DMS79 treated with DMSO at 0.1 percent for 48 hours (cell line): ENCODE data around the gene ZBTB47.

Experiments used
- DNase-seq: peaks from one replicate; lab custom pipeline; 2025; lab: John Stamatoyannopoulos, UW

ZBTB47 gene

DNA sequence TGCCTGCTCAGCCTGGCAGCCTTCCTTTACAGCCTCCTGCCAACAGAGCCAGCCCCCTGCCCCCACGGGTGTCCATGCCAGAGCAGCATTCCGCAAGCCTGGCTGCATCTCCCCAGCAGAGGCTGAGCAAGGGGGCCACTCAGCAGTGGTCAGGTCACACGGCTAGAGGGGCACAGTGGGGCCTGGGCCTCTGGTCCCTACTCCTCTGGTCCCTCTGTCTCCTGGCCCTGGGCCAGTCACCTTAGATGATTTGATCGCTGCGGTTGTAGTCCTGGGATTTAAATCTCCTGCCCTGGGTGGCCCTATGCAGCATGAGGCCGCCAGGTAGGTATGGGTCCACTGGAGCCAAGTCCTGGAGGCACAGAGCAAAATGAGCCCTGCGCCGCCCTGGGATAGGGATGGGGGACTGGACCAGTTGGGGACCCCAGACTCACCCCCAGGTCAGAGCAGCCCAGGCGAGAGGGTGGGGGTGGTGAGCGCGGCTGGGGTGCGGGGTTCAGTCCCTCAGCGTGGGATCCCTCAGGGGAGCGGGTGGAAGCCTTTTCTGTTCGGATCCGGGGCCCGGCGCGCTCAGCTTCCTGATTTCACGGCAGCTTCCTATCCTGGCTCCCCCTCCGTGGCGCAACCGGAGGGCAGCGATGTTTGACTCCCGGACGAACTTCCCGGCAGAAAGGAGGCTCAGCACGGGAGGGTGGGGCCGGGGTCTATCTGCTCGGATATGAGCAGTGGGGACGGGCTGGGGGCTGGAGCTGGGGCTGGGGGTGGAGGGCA is at the start of gene ZBTB47:
ZBTB47 (plus strand) TSS at position 138 of the 771 bp plus-strand sequence. CDS start 4,659 bp downstream, outside the sequence.
- DNase-seq, result no peak

DNA sequence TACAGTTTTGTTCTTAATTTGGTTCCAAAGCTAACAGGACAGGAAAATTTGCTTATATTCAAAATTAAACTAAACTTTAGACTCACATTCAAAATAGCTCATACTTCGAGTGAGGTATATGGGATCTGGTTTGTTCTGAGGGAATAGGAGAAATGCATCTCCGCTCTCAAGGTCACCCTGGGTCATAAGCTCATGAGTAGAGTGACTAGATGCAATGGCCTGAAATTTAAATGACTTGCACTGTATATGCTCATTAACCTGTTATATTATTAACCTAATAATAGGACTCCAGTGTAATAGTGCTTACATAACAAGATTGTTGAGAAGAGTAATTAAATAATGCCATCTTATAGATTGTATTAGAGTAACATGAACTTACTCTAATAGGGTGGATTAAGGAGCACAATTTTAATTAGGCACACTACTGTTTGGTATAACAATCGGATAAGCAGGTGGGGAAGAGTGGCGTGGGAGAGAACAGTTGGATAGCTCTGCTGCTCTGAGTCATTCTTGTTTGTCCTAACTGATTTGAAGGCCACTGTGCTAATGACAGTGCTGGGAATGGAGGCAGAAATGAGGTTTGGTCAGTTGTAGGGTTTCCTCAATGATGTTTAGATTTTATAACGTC is 47.8 kb upstream of the ZBTB47 start:
- DNase-seq, result no peak

DNA sequence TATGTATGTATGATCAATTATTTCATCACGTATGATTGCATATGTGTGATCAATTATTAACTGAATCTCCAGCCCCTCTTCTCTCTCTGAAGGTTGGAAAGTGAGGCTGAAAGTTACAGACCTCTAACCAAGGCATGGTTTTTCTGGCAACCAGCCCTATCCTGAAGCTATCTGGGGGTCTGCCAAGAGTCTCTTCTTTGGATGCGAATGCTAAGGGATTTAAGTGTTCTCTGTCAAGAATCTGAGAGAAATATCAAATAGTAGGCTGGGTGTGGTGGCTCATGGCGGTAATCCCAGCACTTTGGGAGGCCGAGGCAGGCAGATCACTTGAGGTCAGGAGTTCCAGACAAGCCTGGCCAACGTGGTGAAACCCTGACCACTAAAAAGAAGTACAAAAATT is 44.9 kb upstream of the ZBTB47 start:
- no peak for DNase-seq

DNA sequence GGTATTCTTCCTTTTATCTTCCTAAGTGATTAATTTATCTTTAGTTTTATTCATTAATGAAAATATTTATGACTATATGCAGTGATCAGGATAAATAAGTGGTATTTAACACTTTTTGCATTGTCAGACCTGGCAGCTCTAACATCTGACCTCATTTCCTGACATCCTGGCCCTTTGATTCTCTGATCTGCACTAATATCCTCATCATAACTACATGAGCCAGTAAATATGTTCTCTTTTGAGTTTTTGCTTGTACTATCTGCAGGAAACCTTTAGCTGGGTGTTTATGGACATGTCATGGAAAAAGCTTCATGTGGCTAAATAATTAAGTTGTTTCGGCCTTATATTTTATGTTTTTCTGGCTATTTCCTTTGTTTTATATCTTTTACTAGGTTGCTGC is 42.5 kb upstream of the ZBTB47 start:
- no peak for DNase-seq

- no peak for DNase-seq
These were observed 41.3 kb upstream of the ZBTB47 start for GRCh38 chr3:42612217-42612616.

- DNase-seq, result no peak
These were observed 40.6 kb upstream of the ZBTB47 start for GRCh38 chr3:42612928-42613327.

- DNase-seq, result no peak
These were observed 40.0 kb upstream of the ZBTB47 start for GRCh38 chr3:42613462-42613861.

GRCh38 chr3:42631620-42632019 is 21.9 kb upstream of the ZBTB47 start:
- DNase-seq, result no peak

DNA sequence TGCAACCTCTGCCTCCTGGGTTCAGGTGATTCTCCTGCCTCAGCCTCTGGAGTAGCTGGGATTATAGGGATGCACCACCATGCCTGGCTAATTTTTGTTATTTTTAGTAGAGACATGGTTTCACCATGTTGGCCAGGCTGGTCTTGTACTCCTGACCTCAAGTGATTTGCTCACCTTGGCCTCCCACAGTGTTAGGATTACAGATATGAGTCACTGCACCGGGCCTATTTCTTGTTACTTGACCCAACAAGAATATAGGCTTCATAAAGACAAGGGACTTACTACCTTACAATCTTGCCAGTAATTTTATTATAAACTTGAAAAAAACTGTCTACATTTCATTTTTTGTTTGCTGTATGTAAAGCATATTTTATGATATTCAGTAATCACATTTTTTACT is 21.4 kb upstream of the ZBTB47 start:
- no peak for DNase-seq

- no peak for DNase-seq
These were observed 20.0 kb upstream of the ZBTB47 start for GRCh38 chr3:42633544-42633943.

- no peak for DNase-seq
These were observed 18.4 kb upstream of the ZBTB47 start for GRCh38 chr3:42635111-42635510.

GRCh38 chr3:42637001-42637400 is 16.5 kb upstream of the ZBTB47 start:
- no peak for DNase-seq

DNA sequence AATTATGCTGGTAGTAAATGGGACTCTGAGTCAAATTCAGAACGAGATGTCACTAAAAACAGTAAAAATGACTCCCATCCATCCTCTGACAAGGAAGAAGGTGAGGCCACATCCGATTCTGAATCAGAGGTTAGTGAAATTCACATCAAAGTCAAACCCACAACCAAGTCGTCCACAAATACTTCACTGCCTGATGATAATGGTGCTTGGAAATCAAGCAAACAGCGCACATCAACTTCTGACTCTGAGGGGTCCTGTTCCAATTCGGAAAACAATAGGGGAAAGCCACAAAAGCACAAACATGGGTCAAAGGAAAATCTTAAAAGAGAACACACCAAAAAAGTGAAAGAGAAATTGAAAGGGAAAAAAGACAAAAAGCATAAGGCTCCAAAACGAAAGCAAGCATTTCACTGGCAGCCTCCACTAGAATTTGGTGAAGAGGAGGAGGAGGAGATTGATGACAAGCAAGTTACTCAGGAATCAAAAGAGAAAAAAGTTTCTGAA is 15.1 kb upstream of the ZBTB47 start:
- no peak for DNase-seq

DNA sequence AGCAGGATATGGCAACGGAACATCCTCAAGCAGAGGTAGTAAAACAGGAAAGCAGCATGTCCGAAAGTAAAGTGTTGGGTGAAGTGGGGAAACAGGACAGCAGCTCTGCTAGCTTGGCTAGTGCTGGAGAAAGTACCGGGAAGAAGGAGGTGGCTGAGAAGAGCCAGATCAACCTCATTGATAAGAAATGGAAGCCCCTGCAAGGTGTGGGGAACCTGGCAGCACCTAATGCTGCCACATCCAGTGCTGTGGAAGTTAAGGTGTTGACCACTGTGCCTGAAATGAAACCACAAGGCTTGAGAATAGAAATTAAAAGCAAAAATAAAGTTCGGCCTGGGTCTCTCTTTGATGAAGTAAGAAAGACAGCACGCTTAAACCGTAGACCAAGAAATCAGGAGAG is 14.3 kb upstream of the ZBTB47 start:
- DNase-seq, result no peak

DNA sequence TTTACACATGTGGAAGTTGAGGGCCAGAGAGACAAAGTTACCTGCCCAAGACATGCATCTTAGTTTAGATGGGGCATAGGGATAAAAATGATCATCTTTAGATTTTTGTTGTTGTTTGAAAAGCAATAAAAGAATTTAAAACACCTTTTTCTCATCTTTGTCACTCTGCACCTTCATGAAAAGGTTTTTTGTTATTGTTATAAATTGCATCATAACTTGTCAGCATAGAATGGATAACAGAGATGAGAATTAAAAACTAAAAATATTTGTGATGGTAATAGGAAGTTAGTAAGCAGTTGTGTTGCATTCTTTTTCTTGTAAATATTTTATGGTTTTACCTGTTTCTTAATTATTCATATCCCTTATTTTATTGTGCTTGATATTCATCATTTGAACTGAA is 13.4 kb upstream of the ZBTB47 start:
- no peak for DNase-seq

GRCh38 chr3:42640771-42641370 is 12.6 kb upstream of the ZBTB47 start:
- DNase-seq, result no peak

DNA sequence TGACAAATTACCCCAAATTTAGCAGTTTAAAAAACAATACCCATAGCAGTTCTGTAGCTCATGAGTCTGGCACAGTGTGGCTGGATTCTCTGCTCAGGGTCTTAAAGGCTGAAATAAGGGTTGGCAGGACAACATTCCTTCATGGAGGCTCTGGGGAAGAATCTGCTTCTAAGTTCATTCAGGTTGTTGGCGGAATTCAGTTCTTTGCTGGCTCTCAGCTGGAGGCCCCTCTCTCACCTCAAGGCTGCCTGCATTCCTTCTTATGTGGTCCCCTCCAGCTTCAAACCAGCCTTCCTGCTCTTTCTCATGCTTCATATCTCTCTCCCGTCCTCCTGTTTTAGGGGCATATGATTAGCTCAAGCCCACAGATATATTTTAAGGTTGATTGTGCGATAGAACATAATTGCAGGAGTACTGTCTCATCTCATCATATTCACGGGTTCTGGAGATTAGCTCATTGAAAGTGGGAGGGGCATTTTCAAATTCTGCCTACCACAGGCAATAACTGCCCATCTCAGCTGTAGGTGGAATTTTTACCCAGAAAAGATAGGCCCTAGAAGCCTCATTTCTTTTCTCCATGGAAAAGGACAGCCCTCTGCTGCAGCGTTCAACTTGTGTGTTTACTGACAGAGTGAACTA is 5.6 kb upstream of the ZBTB47 start:
- DNase-seq, result no peak

DNA sequence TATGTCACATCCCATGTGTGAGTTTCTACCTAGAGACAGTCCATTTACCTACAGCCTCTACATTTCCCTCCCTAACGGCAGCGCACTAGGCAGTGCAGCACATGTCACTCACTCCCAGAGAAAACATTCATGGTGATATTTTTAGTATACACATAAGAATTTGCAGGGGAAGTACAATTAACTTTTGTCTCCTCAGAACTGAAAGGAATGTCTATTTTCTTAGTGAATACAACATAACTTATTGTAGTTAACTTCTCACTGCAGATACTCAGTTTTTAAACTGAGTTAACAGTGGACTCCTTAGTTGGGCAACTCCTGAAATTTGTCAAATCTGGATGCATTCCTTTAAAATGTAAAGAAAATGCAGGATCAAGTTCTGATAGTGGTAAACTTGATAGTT is 4.5 kb upstream of the ZBTB47 start:
- no peak for DNase-seq

DNA sequence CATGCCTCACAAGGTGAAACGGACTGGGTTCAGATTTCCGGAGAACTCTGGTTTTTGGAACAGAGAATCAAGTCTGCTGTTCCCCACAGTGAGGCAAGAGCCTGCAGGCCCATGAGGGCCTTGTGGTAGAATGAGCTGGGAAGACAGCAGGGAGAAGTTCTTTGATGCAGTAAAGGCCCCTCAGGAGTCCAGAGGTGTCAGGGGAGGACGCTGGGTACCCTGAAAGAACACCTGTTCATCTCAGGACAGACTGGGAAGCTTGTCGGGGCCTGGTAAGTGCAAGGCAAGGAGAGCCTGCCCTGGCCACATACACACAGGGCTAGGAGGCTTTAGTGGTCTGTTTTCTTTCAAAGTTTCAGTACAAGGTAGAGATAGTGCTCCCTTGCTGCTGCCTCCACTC is 3.7 kb upstream of the ZBTB47 start:
- no peak for DNase-seq

- no peak for DNase-seq
These were observed 2.0 kb upstream of the ZBTB47 start for GRCh38 chr3:42651248-42652091.

DNA sequence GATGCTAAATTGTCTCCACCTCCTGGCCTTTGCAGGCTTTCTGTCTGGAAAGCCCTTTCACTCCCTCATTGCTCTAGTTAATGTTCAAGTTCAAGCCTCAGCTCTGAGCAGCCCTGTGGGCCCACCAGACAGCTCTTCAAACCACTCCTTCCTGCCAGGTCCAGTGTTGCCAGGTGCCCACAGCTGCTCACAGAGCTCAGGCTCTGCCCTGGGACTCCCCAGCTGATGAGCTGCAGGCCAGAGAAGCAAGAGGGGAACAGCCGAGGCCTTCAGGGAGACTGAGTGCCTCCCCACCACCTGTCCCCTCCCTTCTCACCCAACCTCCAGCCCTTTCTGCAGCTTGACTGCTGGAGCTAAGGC is 1.3 kb upstream of the ZBTB47 start:
- DNase-seq, result peak; percentile 17
